RWPE2 (cell line): Measurements from ENCODE around the gene PTPRN2.

Source experiments
- ATAC-seq: fragments of 200-7000 bp; cut with Tn5 transposase; 3 replicates; pipeline ENCODE4 v1.9.1; 2021; ENCODE audit warnings: low read depth
- DNase-seq: peaks from one replicate; pipeline ENCODE4 v3.0.0-alpha.2; 2020; ENCODE audit warnings: low spot score
- H3K27ac ChIP-seq: fragments of 450-650 bp; 2 replicates; pipeline ENCODE4 v1.5.1; 2017; ENCODE audit warnings: mild to moderate bottlenecking; ENCODE audit not compliant: poor library complexity, severe bottlenecking
- H3K27me3 ChIP-seq: fragments of 250-450 bp; sonication (Bioruptor Pico); 2 replicates; pipeline ENCODE4 v1.5.1; 2021; ENCODE audit warnings: mild to moderate bottlenecking, moderate library complexity; ENCODE audit not compliant: insufficient read depth, poor library complexity, severe bottlenecking
- H3K36me3 ChIP-seq: fragments of 250-450 bp; sonication (Bioruptor Pico); 2 replicates; pipeline ENCODE4 v1.5.1; 2020; ENCODE audit warnings: low read depth, mild to moderate bottlenecking, moderate library complexity
- H3K4me1 ChIP-seq: fragments of 250-450 bp; sonication (Bioruptor Pico); 2 replicates; pipeline ENCODE4 v1.5.1; 2021; ENCODE audit warnings: mild to moderate bottlenecking, moderate library complexity; ENCODE audit not compliant: insufficient read depth, poor library complexity, severe bottlenecking
- H3K4me3 ChIP-seq: fragments of 250-450 bp; sonication (Bioruptor Pico); 2 replicates; pipeline ENCODE4 v1.5.1; 2021; ENCODE audit warnings: mild to moderate bottlenecking, moderate library complexity; ENCODE audit not compliant: severe bottlenecking
- H3K9me3 ChIP-seq: fragments of 250-450 bp; sonication (Bioruptor Pico); 2 replicates; pipeline ENCODE4 v1.5.1; 2021; ENCODE audit warnings: mild to moderate bottlenecking, moderate library complexity; ENCODE audit not compliant: severe bottlenecking
- TF ChIP-seq, protein P1 (sequence below): fragments of 450-650 bp; IDR thresholded peaks from one replicate; pipeline ENCODE4 v1.5.1; 2017; ENCODE audit warnings: mild to moderate bottlenecking, moderate library complexity; ENCODE audit not compliant: poor library complexity, severe bottlenecking

The PTPRN2 gene

DNA sequence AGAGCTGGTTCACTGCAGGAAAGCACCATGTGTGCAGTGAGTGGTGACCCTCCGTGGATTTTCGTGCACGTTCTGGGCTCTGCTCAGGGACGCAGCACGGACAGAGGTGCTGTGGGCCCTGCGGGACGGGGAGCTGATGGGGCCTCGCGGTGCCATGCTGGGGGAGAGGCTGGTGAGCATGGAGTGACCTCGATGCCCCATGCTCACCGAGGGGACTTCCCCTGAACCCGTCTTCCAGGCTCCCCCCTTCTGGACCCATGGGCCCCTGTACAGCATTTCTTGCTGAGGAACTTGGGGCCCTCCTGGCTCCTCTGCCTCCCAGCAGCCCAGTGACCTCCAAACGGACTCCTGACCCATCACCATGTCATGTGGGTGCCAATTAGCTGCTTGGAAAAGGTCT, 997.1 kb downstream of the PTPRN2 start:
- Histone ChIP-seq H3K4me1 (no peaks in the 10 kb centered on the region), H3K27me3 (peaks cover 13% of the 10 kb centered on the region), H3K4me3 (no peak overlapping the region), H3K27ac (no peak overlapping the region), H3K36me3 (no peaks in the 10 kb centered on the region), H3K9me3 (no peaks in the 10 kb centered on the region)
- DNase-seq (no peak), ATAC-seq (no peak)
- TF ChIP-seq, protein P1, sequence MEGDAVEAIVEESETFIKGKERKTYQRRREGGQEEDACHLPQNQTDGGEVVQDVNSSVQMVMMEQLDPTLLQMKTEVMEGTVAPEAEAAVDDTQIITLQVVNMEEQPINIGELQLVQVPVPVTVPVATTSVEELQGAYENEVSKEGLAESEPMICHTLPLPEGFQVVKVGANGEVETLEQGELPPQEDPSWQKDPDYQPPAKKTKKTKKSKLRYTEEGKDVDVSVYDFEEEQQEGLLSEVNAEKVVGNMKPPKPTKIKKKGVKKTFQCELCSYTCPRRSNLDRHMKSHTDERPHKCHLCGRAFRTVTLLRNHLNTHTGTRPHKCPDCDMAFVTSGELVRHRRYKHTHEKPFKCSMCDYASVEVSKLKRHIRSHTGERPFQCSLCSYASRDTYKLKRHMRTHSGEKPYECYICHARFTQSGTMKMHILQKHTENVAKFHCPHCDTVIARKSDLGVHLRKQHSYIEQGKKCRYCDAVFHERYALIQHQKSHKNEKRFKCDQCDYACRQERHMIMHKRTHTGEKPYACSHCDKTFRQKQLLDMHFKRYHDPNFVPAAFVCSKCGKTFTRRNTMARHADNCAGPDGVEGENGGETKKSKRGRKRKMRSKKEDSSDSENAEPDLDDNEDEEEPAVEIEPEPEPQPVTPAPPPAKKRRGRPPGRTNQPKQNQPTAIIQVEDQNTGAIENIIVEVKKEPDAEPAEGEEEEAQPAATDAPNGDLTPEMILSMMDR, result no peak

DNA sequence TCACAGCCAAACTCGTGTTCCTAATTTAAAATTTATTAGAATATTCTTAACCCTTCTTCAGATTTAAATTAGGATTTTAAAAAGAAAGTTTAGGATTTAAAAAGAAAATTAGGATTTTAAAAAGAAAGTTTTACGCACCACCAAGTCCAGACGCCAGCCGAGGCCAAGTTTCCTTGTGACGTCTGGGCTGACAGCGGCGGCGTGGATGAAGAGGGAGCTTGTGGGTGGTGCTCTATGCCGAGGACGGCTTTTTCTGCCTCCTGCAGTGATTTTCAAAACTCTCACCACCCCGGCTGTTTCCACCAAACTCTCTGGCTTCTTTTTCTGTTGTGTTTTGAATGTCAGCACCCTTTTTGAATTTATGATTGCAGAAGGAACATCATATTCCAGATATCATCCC, 997.9 kb downstream of the PTPRN2 start:
- no peaks in the 10 kb centered on the region for H3K9me3 ChIP-seq
- H3K36me3 ChIP-seq, result no peaks in the 10 kb centered on the region
- H3K4me3 ChIP-seq, result no peak overlapping the region
- H3K4me1 ChIP-seq, result no peaks in the 10 kb centered on the region
- H3K27me3 ChIP-seq, result peaks cover 18% of the 10 kb centered on the region
- TF ChIP-seq, protein P1, result no peak
- no peak for ATAC-seq
- no peak overlapping the region for H3K27ac ChIP-seq
- DNase-seq, result no peak

DNA sequence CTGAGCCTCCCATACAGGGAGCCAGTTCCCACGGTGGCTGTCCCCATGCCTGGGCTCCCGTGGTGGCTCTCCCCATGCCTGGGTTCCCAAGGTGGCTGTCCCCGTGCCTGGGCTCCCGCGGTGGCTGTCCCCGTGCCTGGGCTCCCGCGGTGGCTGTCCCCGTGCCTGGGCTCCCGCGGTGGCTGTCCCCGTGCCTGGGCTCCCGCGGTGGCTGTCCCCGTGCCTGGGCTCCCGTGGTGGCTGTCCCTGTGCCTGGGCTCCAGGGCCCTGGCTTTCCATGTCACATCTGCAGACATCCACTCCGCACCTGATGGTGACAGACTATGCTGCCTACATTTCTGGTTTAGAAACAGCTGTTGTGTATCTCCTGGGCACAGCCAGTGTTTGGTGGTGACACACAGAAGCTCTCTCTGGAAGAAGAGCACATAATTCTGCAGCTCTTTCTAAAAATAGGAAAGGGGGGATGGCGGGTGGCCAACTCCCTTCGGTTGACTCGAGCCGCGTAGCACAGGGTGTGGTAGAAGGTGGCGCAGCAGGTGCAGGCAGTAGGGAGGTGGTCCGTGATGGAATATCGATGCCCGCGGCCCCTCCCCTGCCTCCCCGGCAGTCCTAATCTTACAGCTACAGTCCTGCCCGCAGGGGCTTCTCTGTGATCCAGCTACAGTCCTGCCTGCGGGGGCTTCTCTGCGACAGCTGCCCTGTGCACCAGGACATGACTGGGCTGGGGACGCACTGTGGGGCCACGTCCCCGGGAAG, 999.6 kb downstream of the PTPRN2 start:
- no peaks in the 10 kb centered on the region for H3K36me3 ChIP-seq
- ATAC-seq, result no peak
- H3K4me3 ChIP-seq, result no peak overlapping the region
- DNase-seq, result no peak
- TF ChIP-seq, protein P1, result no peak
- no peak overlapping the region for H3K27ac ChIP-seq
- H3K9me3 ChIP-seq, result no peaks in the 10 kb centered on the region
- no peaks in the 10 kb centered on the region for H3K4me1 ChIP-seq
- peaks cover 25% of the 10 kb centered on the region for H3K27me3 ChIP-seq

DNA sequence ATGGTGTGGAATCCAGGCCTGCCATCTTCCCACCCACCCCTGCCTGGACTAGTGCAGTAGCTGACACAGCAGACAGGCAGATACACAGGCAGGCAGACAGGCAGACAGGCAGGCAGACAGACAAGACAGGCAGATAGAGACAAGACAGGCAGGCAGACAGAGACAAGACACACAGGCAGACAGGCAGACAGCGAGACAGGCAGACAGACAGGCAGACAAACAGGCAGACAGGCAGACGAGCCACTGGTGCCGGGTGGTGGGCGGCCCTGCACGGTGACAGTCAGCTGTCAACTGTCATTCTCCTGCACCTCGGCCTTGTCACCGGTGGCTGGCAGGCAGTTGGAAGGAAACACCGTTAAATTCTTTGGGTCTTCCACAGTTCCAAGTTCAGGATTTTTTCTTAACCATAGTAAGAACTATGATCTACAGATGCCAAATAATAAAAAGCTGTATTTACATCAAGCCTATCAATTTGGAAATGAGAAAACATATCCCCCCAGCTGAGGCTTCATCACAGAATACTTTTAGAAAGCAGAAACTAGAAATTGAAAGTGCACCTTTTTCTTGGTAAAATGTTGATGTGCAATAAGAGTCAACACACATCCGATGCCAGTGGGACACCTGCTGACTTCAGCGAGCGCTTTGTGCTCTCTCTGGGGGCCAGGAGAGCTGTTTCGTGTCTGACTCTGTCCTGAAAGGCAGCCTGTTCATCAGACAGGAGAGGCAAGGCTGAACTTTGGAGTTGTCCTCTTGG, 1000.4 kb downstream of the PTPRN2 start:
- Histone ChIP-seq H3K4me1 (no peaks in the 10 kb centered on the region), H3K27ac (no peak overlapping the region), H3K36me3 (no peaks in the 10 kb centered on the region), H3K27me3 (peaks cover 25% of the 10 kb centered on the region), H3K9me3 (no peaks in the 10 kb centered on the region), H3K4me3 (no peak overlapping the region)
- no peak for DNase-seq
- no peak; the same call in 2 of the 3 replicates for ATAC-seq
- TF ChIP-seq, protein P1, result no peak
